Effector memory CD8-positive, alpha-beta T cell (primary cell): ENCODE data around the gene SLC17A9.

Experiments used
- ATAC-seq: fragments of 150-1000 bp; cut with Tn5 transposase; replicated peaks from 2 replicates; pipeline ENCODE4 v1.10.0; 2021; ENCODE audit warnings: mild to moderate bottlenecking, moderate library complexity
- DNase-seq, 3 experiments: peaks; one replicate each; pipeline ENCODE4 v3.0.0; 2021
- H3K27ac Mint-ChIP-seq, 2 donors: one replicate each; pipeline ENCODE4 v1.8.0; 2022; ENCODE audit warnings: mild to moderate bottlenecking in 2 of 2, mixed read lengths in 2 of 2, moderate library complexity in 2 of 2
- H3K27me3 Mint-ChIP-seq, 2 donors: one replicate each; pipeline ENCODE4 v1.8.0; 2022; ENCODE audit warnings: mixed read lengths in 2 of 2
- H3K36me3 Mint-ChIP-seq: one replicate; pipeline ENCODE4 v1.8.0; 2022; ENCODE audit warnings: mild to moderate bottlenecking, moderate library complexity, mixed read lengths; ENCODE audit not compliant: insufficient read depth
- H3K4me1 Mint-ChIP-seq, 2 donors: one replicate each; pipeline ENCODE4 v1.8.0; 2022; ENCODE audit warnings: low read depth in 2 of 2, mixed read lengths in 2 of 2
- H3K4me3 Mint-ChIP-seq, 2 donors: one replicate each; pipeline ENCODE4 v1.8.0; 2022; ENCODE audit warnings: mild to moderate bottlenecking in 2 of 2, mixed read lengths in 2 of 2, moderate library complexity in 2 of 2
- H3K9me3 Mint-ChIP-seq, 2 donors: one replicate each; pipeline ENCODE4 v1.8.0; 2022; ENCODE audit warnings: mixed read lengths in 2 of 2

The SLC17A9 gene

DNA sequence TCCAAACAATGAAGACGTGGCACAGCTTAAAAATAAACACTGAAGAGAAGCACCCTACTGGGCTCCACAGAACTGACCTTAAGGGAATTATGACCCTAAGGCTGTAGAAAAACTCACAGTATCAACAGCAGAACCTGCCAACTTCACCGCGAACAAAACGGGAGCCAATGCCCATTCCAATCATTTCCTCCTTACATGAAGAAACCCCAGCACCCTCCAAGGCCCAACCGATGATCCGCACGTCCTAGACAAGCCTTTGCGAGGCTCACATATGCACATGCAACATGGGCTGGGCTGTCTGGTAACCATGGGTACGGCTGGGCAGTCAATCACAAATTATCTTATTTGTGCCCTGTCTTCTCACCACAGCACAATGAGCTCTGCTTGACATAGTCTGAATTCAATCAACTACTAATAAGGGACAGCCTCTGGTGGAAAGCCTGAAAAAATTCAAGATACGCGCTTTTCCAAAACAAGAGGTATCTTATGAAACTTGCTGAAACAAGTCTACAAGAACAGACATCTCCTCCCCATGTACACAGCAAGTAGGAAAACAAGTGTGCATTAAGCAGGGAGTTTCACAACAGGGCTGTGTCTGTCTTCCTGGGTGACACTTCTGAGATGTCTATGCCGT lies 27.9 kb upstream of the SLC17A9 start:
- Mint-ChIP-seq H3K4me1 (peaks cover 65 to 70% of the 10 kb centered on the region in 2 donors), H3K9me3 (no peaks in the 10 kb centered on the region), H3K27ac (peak overlapping the region; percentile 86 to 97), H3K4me3 (peak overlapping the region; percentile 81 to 96), H3K36me3 (peaks cover 34% of the 10 kb centered on the region), H3K27me3 (no peaks in the 10 kb centered on the region)
- ATAC-seq (peak; percentile 29), DNase-seq (peak in 2 of 3 experiments; percentile 37 to 41)

DNA sequence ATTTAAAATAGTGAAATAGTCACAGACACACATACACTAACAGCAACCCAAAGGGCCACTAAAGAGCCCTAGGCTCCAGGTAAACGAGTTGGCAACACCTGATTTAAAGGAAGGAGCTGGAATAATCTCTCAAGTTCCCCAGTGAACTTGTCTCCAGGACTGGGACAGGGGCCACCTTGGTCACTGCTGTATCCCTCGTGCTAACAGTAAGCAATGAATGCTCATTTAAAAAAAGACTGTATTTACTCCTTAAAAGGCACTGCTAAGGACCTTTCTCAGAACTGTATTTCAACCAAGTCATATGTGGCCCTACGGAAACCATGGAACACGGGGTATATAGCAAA lies 27.5 kb upstream of the SLC17A9 start:
- H3K4me1 Mint-ChIP-seq, result peaks cover 62 to 66% of the 10 kb centered on the region in 2 donors
- H3K4me3 Mint-ChIP-seq, result peak overlapping the region; percentile 81 to 96
- ATAC-seq (no peak), DNase-seq (no peak)
- H3K9me3 Mint-ChIP-seq, result no peaks in the 10 kb centered on the region
- no peaks in the 10 kb centered on the region for H3K27me3 Mint-ChIP-seq
- peak overlapping the region; percentile 86 to 97 for H3K27ac Mint-ChIP-seq
- H3K36me3 Mint-ChIP-seq, result peaks cover 38% of the 10 kb centered on the region

DNA sequence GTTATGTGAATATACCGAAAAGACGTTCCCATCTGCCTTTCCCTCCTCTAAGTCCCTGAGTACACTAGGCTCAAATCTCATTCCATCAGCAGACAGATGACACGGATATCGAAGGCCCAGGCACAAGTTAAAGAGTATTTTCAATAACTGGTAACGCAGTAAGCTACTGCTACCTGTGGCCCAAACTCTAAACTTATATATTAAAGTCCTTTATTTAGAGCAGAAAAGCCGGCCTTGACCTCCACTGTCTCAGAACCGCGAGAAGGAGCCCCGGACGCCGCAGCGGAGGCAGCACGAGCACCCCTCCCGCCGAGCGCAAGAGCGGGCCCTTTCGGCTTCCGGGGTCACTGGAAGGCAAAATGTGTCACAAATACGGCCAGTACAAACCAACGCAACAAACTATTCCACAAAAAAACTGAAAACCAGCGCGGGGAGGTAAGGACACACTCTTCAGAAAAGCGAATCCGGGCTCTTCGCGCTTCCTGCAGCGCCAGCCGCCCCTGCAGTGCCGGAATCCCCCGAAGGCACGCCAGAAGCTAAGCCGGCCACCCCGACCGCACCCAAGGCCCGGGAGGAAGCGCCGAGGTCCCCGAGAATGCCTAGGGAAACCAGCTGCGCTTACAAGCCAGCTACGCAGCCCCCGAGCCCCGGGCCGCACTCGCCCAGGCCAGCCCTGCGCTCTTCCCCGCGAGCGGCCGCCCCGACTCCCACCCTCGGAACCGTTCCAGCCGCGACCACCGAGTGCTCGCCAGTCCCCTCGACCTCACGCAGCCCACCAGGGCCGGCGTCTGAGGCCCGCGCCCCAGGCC lies 26.9 kb upstream of the SLC17A9 start:
- peak overlapping the region; percentile 81 to 96 for H3K4me3 Mint-ChIP-seq
- peak overlapping the region; percentile 86 to 97 for H3K27ac Mint-ChIP-seq
- no peaks in the 10 kb centered on the region for H3K9me3 Mint-ChIP-seq
- peaks cover 38% of the 10 kb centered on the region for H3K36me3 Mint-ChIP-seq
- ATAC-seq (peak; percentile 40), DNase-seq (peak; percentile 56 to 60 (median 56))
- peaks cover 60 to 66% of the 10 kb centered on the region in 2 donors for H3K4me1 Mint-ChIP-seq
- H3K27me3 Mint-ChIP-seq, result no peaks in the 10 kb centered on the region

DNA sequence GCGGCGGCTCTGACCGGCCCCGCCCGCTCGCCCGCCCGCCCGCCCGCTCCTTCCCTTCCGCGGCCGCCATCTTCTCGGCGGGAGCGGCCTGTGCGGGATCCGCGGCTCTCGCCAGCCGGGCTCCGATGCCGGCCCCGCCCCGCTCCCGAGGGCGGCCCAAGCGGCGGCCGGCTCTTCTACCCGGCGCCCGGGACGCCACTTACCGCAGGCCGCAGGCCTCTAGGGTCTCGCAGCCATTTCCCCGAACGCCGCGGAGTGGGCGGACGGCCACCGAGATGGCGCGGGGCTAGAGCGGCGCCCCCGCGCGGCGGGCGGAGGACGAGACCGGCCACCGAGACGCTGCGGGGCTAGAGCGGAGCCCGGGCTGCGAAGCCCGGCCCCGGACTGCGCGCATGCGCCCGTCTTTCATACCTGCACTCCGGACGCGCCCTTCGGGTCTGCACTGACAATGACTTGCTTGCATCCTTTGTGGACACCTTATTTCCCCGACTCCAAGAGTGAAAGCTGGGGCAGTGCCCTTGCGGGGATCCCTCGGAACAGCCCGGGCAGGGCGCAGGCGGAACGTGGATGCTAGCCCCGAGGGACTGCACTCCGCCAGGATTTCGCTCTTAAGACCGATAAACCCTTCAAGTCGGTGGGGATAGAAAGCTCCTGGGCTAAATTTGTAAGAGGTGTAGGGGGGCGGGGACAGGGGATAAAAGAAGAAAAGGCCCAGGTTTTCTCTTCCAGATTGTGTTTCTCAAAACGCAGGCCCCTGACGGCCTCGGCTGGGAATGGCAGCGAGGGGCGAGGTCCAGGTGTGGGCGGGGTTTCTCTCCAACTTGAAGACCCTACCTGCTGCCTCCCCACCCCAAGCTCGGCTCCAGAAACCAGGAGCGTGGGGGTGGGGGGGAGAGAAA lies 26.0 kb upstream of the SLC17A9 start, which contains the start of gene DIDO1:
Gene DIDO1, minus strand, starts transcription at position 277 of the 899 bp plus-strand sequence.
- Mint-ChIP-seq H3K9me3 (no peaks in the 10 kb centered on the region), H3K36me3 (peaks cover 40% of the 10 kb centered on the region), H3K4me3 (peak within 1 kb of the TSS; percentile 81 to 96), H3K27ac (peak within 1 kb of the TSS; percentile 86 to 97), H3K4me1 (peaks cover 55 to 59% of the 10 kb centered on the region in 2 donors), H3K27me3 (no peaks in the 10 kb centered on the region)
- DNase-seq (peak; percentile 81 to 87 (median 83)), ATAC-seq (peak; percentile 75)

DNA sequence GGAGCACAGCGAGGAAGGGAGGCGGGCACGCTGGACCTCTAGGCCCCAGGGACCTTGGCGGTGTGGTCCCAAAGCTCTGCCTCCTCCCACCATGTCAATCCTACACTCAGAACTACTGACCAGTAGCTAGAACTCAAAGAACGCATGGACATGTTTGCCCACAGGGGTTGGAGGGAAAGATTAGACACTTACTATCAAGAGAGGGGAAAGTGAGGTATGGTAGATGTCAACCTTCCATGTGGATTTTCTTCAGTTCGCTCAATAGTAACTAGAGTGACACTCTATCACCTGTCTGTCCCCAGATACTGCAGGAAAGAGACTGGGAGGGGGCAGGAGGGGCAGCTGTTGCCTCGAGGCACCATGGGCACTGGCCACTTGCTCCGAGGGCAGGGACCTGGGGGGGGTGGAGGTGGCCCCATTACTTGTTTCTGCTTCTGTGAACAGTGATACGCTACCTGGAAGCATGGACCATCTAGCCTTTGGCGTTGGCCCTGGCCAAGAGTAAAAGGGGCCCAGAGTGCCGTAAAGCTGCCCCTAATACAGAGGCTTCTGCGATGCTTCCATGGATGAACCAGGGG lies 25.3 kb upstream of the SLC17A9 start:
- H3K4me1 Mint-ChIP-seq, result peaks cover 53 to 56% of the 10 kb centered on the region in 2 donors
- no peaks in the 10 kb centered on the region for H3K9me3 Mint-ChIP-seq
- H3K4me3 Mint-ChIP-seq, result peak overlapping the region; percentile 81 to 90
- no peaks in the 10 kb centered on the region for H3K27me3 Mint-ChIP-seq
- ATAC-seq (no peak), DNase-seq (no peak)
- H3K36me3 Mint-ChIP-seq, result peaks cover 42% of the 10 kb centered on the region
- H3K27ac Mint-ChIP-seq, result peak overlapping the region; percentile 86 to 97

DNA sequence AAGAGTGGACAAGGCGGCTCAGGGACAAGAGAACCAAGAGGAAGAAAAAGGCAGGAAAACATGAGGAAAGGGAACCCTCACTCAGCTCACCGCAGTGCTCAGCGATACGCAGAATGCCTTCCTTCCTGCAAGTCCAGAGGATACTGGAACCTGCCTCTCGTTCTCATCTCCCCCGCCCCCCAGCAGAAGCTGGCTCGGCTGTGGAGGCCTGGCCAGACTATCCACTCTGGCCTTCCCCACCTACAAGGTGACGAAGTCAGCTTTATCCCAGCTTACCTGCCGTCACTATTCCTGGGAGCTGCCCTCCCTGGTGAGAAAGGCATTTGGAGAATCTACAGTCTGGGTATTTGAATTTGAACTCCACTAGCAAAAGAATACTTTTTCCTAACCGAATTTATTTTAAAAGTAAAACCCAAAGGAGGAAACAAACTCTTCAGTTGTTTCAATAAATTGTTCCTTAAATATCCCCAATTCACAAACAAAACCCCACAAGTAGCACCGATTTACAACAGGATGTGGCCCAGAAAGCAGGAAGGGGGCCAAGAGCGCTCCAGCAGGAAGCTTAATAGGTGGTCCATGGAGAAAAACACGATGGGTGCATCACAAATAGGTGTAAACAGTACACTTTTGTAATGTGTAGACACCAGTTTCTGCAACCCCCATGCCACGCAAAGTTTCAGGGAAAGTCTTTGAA lies 24.1 kb upstream of the SLC17A9 start:
- no peak for DNase-seq

DNA sequence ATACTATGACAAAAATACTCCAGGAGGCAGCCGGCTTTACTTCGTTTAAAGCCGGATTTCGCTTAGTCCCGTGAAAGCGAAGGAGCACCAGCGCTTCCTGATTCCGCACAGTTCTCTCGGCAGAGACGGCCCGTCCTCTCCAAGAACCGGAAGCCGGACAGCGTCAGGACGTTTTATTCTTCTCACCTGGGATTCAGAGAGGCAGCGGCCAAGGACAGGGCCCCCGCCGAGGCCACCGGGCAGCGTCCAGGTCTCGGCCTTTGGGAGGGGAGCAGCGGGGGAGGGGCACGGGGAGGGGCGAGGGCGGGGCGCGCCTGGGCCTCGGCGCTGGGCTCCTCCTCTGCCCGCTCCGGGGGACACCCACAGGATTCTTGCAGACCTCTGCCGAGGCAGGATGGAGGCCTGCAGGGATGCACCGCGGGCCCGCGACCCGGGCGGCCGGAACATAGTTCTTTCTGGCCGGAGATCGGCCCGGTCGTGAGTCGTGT lies 23.4 kb upstream of the SLC17A9 start:
- H3K36me3 Mint-ChIP-seq, result peaks cover 39% of the 10 kb centered on the region
- ATAC-seq (peak; percentile 26), DNase-seq (no peak)
- H3K9me3 Mint-ChIP-seq, result no peaks in the 10 kb centered on the region
- peak overlapping the region; percentile 81 to 90 for H3K4me3 Mint-ChIP-seq
- H3K27ac Mint-ChIP-seq, result peak overlapping the region; percentile 84 to 97
- peaks cover 42 to 48% of the 10 kb centered on the region in 2 donors for H3K4me1 Mint-ChIP-seq
- H3K27me3 Mint-ChIP-seq, result no peaks in the 10 kb centered on the region

More for the DNA sequence above, 24.1 kb upstream of the SLC17A9 start:
- peaks cover 44 to 52% of the 10 kb centered on the region in 2 donors for H3K4me1 Mint-ChIP-seq
- H3K27ac Mint-ChIP-seq, result peak overlapping the region; percentile 84 to 97
- ATAC-seq, result no peak
- peak overlapping the region; percentile 81 to 90 for H3K4me3 Mint-ChIP-seq
- H3K36me3 Mint-ChIP-seq, result peaks cover 40% of the 10 kb centered on the region
- H3K9me3 Mint-ChIP-seq, result no peaks in the 10 kb centered on the region
- H3K27me3 Mint-ChIP-seq, result no peaks in the 10 kb centered on the region

DNA sequence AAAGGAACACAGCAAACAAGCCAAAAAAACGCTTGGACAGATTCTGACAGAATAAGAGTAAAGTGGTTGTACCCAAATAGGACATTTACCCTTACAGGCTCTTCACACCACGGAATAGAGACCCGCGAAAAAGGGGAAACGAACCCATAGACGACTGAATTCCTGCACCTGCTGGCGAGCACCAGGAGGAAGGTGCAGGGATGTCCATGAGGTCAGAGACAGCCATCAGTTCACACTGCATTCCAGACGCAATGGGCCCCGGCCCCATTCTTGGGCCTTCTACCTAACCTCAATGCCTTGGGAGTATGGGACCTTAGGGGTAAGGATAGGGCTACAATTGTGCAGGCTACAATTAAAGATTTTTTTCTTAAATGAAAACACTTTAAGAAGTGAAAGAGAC lies 21.0 kb upstream of the SLC17A9 start:
- no peak for ATAC-seq
- Mint-ChIP-seq H3K27me3 (no peaks in the 10 kb centered on the region), H3K9me3 (no peaks in the 10 kb centered on the region), H3K4me3 (no peak overlapping the region), H3K4me1 (peaks cover 30 to 35% of the 10 kb centered on the region in 2 donors), H3K27ac (no peak overlapping the region), H3K36me3 (peaks cover 34% of the 10 kb centered on the region)
- DNase-seq, result no peak

DNA sequence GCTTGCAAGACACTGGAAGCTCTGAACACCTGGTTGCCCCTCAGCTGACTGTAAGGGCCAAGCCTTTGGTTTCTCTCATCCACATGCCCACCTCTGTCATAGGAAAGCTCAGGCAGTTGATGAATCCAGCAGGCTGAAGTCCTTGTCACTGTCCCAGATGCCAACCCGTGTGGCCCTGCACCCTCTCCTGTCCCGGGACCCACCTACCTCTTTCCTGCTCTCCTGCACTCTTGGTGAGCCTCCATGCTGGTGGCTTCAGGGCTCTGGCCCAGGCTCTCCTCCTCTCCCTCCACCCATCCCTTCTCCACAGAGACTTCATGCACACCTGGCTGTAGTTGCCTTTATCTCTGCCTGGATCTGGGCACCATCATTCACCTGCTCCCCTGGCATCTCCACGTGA lies 18.5 kb upstream of the SLC17A9 start:
- Mint-ChIP-seq H3K4me3 (no peak overlapping the region), H3K9me3 (no peaks in the 10 kb centered on the region), H3K36me3 (peaks cover 32% of the 10 kb centered on the region), H3K27me3 (no peaks in the 10 kb centered on the region), H3K4me1 (peaks cover 17 to 24% of the 10 kb centered on the region in 2 donors), H3K27ac (no peak overlapping the region)
- ATAC-seq (no peak), DNase-seq (no peak)

DNA sequence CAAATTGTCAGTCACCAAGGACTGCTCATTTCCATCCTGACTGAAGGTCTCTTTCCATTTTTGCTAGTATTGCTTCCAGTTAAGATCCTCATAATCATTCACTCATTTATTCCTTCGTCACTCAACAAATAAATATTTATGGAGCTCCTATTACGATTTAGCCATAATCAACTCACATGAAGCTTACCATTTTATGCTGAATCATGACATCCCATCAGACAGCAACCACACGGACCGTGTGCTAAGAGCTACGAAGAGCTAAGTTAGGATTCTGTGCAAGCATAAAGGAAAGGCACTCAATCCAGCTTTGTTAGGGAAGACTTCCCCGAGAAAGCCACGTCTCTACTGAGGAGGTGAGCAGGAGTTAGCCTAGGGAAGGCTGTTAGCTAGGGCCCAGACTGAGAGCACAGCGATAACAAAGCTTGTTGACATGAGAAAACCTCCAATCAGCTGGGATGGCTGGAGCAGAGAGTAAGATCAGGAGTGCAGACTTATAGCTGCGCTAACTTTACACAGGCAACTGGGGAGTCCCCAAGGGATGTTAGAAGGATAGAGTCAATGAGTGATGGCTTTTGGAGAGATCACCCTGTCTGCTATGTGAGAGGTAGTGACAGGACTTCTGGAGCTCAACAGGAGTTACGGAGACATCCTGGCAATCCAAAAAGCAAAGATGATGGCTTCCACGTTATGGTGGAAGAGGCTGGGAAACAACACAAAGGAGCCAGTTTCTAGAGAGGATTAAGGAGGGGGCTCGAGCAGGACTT lies 17.1 kb upstream of the SLC17A9 start:
- Mint-ChIP-seq H3K4me1 (peaks cover 16 to 29% of the 10 kb centered on the region in 2 donors), H3K4me3 (no peak overlapping the region), H3K9me3 (no peaks in the 10 kb centered on the region), H3K27ac (no peak overlapping the region), H3K27me3 (no peaks in the 10 kb centered on the region), H3K36me3 (peaks cover 32% of the 10 kb centered on the region)
- DNase-seq (no peak), ATAC-seq (no peak)

DNA sequence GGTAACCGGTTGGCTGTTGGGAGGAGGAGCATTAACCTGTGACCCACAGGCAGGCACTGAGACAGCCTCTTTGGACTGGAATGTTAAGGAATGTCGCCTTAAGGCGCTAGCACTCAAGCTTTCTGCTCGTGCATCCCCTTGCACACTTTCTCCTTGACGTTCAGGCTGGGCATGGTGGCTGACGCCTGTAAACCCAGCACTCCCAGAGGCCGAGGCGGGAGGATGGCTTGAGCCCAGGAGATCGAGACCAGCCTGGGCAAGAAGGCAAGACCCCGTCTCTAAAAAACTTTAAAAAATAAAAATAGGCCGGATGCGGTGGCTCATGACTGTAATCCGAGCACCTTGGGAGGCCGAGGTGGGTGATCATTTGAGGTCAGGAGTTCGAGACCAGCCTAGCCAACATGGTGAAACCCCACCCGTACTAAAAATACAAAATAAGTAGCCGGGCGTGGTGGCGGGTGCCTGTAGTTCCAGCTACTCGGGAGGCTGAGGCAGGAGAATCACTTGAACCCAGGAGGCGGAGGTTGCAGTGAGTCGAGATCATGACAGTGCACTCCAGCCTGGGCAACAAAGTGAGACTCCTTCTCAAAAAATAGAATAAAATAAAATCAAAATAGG lies 16.4 kb upstream of the SLC17A9 start:
- Mint-ChIP-seq H3K36me3 (peaks cover 34% of the 10 kb centered on the region), H3K4me3 (no peak overlapping the region)
- ATAC-seq, result no peak

More for the DNA sequence above, 16.4 kb upstream of the SLC17A9 start:
- no peak for DNase-seq
- H3K9me3 Mint-ChIP-seq, result no peaks in the 10 kb centered on the region
- peaks cover 16 to 27% of the 10 kb centered on the region in 2 donors for H3K4me1 Mint-ChIP-seq
- no peak overlapping the region for H3K27ac Mint-ChIP-seq
- H3K27me3 Mint-ChIP-seq, result no peaks in the 10 kb centered on the region
